ENCODE measurements around the gene CLEC18B. TPM values are rescaled to one million over a fixed set of nuclear protein-coding genes. Genes with fewer than 3 reads are reported as not detected.
"Not testable (repeated sequence)": the region's sequence is repeated elsewhere in the genome, so short reads cannot be mapped to it uniquely, and the experiment has no call there.

Gene CLEC18B
- total RNA-seq, result 1.2 TPM
- long read RNA-seq, partial matches to known transcripts, result 0 of 1 reads
- long read RNA-seq, other reads (novel, unspliced or antisense), result 1 of 1 reads

DNA sequence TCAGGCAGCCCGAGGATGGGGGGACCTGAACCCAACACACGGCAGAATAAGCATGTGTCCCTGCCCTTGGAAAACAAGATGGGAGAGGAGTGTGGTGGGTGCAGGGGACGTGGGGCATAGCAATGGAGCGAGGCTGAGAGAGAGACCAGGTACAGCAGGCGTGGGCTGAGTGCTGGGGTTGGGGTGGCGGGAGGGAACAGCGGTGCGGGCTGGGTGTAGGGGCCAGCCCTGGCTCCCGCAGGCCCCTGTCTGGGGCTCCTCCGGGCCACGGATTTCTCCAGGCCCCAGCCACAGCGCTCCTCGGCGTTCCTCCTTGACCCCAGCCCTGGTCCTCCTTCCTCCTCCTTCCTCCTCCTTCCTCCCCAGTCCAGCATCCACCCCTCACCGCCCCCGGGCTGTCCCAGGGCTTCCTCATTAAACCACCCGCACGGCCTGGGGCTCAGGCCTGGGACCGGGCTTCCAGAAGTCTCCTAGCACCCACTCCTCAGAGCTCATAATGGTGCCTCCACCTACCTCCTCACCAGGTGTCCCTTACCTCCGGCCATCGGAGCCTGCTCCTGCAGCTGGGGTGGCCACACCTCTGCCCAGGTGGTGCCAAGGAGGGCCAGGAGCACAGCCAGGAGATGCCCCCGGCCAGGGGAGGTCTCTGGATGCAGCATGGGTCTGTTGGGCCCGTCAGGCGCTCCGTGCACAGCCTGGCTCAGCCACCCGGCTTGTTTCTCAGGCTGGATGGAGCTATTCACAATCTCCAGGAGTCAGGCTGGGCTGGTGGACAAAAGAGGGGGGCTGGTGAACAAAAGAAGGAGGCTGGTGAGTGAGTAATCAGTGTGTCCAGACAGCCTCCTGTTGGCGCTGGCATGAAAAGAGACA is at the start of gene CLEC18B:
Gene CLEC18B (minus strand): TSS at position 867 of the 870 bp plus-strand sequence. CDS start 208 bp downstream, at position 659.
- intact Hi-C loops (cut with DNase I); H3K27ac ChIP-seq; H3K4me3 ChIP-seq; H3K9me3 ChIP-seq; DNase-seq; H3K27me3 ChIP-seq (ENCODE audit: low read depth); H3K4me1 ChIP-seq; H3K36me3 ChIP-seq: not testable (repeated sequence)
- peak in 1 of 2 donors; percentile 15 for ATAC-seq

DNA sequence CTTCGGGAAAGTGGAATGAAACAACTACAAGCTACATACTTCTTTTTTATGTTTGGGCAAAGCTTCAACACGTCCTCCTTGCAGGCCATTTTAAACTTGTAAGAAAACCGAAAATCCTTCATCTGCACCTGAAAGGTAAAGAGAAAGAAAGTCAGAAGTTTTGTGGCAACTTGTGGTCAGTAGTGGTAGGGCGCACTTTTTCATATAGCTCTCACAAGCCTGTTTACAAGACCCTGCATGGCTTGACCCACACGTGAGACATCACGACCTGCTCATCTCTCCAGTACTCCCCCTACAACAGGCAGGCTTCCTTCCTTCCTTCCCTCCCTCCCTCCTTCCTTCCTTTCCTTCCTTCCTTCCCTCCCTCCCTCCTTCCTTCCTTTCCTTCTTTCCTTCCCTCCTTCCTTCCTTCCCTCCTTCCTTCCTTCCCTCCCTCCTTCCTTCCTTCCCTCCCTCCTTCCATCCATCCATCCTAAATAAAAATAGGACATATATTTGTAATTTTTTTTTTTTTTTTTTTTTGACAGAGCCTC is 48.7 kb upstream of the CLEC18B start:
- no peak for DNase-seq
- Histone ChIP-seq H3K27ac (no peak overlapping the region), H3K27me3 (ENCODE audit: low read depth) (no peaks in the 10 kb centered on the region), H3K9me3 (no peaks in the 10 kb centered on the region), H3K4me3 (no peak overlapping the region), H3K36me3 (peaks cover 97% of the 10 kb centered on the region), H3K4me1 (no peaks in the 10 kb centered on the region)
- intact Hi-C loops (cut with DNase I), result no loop called here
- TF ChIP-seq, protein P1, sequence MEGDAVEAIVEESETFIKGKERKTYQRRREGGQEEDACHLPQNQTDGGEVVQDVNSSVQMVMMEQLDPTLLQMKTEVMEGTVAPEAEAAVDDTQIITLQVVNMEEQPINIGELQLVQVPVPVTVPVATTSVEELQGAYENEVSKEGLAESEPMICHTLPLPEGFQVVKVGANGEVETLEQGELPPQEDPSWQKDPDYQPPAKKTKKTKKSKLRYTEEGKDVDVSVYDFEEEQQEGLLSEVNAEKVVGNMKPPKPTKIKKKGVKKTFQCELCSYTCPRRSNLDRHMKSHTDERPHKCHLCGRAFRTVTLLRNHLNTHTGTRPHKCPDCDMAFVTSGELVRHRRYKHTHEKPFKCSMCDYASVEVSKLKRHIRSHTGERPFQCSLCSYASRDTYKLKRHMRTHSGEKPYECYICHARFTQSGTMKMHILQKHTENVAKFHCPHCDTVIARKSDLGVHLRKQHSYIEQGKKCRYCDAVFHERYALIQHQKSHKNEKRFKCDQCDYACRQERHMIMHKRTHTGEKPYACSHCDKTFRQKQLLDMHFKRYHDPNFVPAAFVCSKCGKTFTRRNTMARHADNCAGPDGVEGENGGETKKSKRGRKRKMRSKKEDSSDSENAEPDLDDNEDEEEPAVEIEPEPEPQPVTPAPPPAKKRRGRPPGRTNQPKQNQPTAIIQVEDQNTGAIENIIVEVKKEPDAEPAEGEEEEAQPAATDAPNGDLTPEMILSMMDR (IDR thresholded peaks at IDR 0.05), result no peak
- ATAC-seq, result no peak

DNA sequence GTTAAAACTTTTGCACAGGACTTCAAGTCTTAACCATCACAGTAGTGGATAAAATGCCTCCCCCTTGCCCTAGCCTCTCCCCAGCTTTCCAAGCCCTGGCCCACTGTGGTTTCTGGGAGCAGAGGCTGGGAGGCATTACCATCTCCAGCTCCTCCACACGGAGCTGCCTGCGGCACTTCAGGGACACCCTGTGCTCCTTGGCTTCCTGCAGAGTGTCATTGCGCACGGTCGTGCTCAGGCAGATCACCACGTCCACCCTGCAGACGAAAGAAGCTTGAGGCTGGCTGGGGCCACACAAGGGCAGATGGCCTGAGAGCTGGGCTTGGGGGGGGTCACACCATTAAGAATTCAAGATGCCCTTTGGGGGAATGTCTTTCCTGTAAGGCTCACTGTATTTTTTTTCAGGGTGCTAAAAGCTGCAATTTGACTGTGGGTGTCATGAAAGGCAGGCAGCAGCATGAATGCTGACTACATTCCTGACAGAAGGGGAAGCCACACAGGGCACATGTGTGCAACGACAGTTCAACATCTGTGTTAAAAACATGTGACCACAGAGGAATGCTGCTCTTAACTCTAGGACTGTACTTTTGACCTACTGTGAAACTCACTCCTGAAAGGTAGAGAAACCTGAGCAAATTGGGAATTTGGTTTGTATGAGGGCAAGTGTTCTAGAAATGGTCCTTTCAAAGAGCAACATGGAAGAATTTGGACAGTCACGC is 47.7 kb upstream of the CLEC18B start:
- ATAC-seq (no peak), DNase-seq (no peak)
- Histone ChIP-seq H3K36me3 (peaks cover 97% of the 10 kb centered on the region), H3K4me1 (no peaks in the 10 kb centered on the region), H3K27me3 (ENCODE audit: low read depth) (no peaks in the 10 kb centered on the region), H3K9me3 (no peaks in the 10 kb centered on the region), H3K4me3 (no peak overlapping the region), H3K27ac (no peak overlapping the region)
- TF ChIP-seq, protein P1 (IDR thresholded peaks at IDR 0.05), result no peak
- intact Hi-C loops (cut with DNase I), result no loop called here

DNA sequence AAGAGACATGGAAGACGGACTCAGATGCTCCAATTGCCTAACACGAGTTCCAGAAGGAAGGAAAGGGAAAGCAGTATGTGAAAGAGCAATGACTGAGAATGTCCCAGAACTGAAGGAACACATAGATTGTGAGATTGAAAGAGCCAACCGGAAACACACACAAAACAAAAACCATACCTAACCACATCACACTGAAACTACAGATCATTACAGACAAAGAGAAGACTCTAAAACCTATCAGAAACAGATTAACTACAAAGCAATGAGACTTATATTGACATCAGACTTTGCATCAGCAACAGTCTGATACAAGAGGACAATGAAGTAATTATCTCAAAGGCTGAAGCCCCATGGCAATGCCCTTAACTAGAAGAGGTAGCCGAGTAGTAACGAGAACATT is 45.6 kb upstream of the CLEC18B start:
- no peaks in the 10 kb centered on the region for H3K4me1 ChIP-seq
- H3K4me3 ChIP-seq, result no peak overlapping the region
- no peaks in the 10 kb centered on the region for H3K9me3 ChIP-seq
- intact Hi-C loops (cut with DNase I), result no loop called here
- ATAC-seq, result no peak
- no peak overlapping the region for H3K27ac ChIP-seq
- TF ChIP-seq, protein P1 (IDR thresholded peaks at IDR 0.05), result no peak
- H3K36me3 ChIP-seq, result peaks cover 99% of the 10 kb centered on the region
- no peaks in the 10 kb centered on the region for H3K27me3 ChIP-seq (ENCODE audit: low read depth)
- DNase-seq, result no peak

DNA sequence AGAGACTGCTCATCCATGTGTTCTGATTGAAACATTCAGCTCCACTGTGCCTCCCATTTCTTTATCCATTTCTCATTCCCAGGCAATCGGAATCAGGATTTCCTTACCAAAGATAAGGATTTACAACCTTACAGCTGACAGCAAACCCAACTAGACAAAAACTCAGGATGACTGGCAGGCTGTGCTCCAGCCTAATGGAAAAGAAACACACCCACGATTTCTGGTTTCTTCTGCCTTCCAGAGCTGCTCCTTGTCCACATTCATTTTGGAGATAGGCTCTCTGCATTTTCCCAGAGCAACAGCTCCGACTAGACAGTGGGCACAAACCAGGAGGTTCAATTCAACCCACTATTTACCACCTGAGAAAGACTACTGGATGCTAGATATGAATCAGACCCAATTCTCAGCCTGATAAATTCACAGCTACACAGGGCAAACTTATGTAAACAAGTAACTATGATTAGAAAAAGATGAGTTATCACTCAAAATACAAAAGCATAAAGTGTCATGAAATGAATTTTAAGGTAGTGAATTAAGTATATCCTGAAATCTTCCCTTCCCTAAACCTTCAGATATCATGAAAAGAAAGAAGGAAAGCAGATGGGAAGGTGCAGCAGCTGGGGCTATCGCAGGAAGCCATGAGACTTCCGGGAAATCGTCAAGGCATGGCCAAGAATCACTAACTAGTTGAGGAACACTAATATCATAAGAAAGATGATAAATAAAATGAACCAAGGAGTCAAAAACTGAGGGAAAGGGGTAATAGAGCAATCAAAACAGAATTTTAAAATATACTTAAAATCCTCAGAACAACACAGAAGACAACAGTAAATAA is 44.8 kb upstream of the CLEC18B start:
- TF ChIP-seq, protein P1 (IDR thresholded peaks at IDR 0.05), result no peak
- Histone ChIP-seq H3K4me1 (no peaks in the 10 kb centered on the region), H3K9me3 (no peaks in the 10 kb centered on the region), H3K27me3 (ENCODE audit: low read depth) (no peaks in the 10 kb centered on the region), H3K36me3 (peaks cover 99% of the 10 kb centered on the region), H3K4me3 (no peak overlapping the region), H3K27ac (no peak overlapping the region)
- intact Hi-C loops (cut with DNase I), result no loop called here
- ATAC-seq (no peak), DNase-seq (no peak)
